ENCODE results near the gene FAM98C.

GRCh38 chr19:38433268-38433733, 30.4 kb downstream of the FAM98C start, which contains the start of gene RYR1:
- TF ChIP-seq CTCF (IDR thresholded peaks at IDR 0.05; ENCODE audit: low read depth, low read length, missing input control) = no peak
- TF ChIP-seq, protein P1, sequence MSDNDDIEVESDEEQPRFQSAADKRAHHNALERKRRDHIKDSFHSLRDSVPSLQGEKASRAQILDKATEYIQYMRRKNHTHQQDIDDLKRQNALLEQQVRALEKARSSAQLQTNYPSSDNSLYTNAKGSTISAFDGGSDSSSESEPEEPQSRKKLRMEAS (IDR thresholded peaks at IDR 0.05) = no peak
